NT2/D1 (cell line): ENCODE data around the gene EMB.
"Not testable (repeated sequence)": the region's sequence is repeated elsewhere in the genome, so short reads cannot be mapped to it uniquely, and the experiment has no call there.

Experiments
- DNase-seq: peaks from one replicate; pipeline ENCODE4 v3.0.0-alpha.2; 2011; ENCODE audit warnings: low read depth, low spot score
- H3K27me3 ChIP-seq: 2 replicates; pipeline ENCODE4 v1.6.0; 2011; ENCODE audit warnings: mild to moderate bottlenecking; ENCODE audit not compliant: insufficient read length, insufficient read depth
- H3K36me3 ChIP-seq: 2 replicates; pipeline ENCODE4 v1.6.1; 2011; ENCODE audit warnings: mild to moderate bottlenecking, low read length, mixed read lengths; ENCODE audit not compliant: insufficient read depth, insufficient read length
- H3K4me1 ChIP-seq: 2 replicates; pipeline ENCODE4 v1.5.1; 2011; ENCODE audit not compliant: insufficient read depth, insufficient read length
- H3K4me3 ChIP-seq: 2 replicates; pipeline ENCODE4 v1.5.1; 2011; ENCODE audit warnings: low read depth; ENCODE audit not compliant: insufficient read length
- H3K9ac ChIP-seq: 2 replicates; pipeline ENCODE4 v1.6.0; 2011; ENCODE audit warnings: low read depth; ENCODE audit not compliant: insufficient read length
- H3K9me3 ChIP-seq: 2 replicates; pipeline ENCODE4 v1.5.1; 2011; ENCODE audit warnings: mild to moderate bottlenecking, low read length; ENCODE audit not compliant: insufficient read depth
- SUZ12 ChIP-seq: IDR thresholded peaks from 2 replicates; pipeline ENCODE4 v1.6.1; 2011; ENCODE audit not compliant: insufficient read length, insufficient read depth; ENCODE audit errors: extremely low read depth
- YY1 ChIP-seq: IDR thresholded peaks from 2 replicates; pipeline ENCODE4 v1.6.1; 2011; ENCODE audit not compliant: insufficient read length, insufficient read depth
- ZNF274 ChIP-seq: IDR thresholded peaks from 2 replicates; pipeline ENCODE4 v1.6.1; 2011; ENCODE audit warnings: mild to moderate bottlenecking, low read depth, low read length

EMB gene

DNA sequence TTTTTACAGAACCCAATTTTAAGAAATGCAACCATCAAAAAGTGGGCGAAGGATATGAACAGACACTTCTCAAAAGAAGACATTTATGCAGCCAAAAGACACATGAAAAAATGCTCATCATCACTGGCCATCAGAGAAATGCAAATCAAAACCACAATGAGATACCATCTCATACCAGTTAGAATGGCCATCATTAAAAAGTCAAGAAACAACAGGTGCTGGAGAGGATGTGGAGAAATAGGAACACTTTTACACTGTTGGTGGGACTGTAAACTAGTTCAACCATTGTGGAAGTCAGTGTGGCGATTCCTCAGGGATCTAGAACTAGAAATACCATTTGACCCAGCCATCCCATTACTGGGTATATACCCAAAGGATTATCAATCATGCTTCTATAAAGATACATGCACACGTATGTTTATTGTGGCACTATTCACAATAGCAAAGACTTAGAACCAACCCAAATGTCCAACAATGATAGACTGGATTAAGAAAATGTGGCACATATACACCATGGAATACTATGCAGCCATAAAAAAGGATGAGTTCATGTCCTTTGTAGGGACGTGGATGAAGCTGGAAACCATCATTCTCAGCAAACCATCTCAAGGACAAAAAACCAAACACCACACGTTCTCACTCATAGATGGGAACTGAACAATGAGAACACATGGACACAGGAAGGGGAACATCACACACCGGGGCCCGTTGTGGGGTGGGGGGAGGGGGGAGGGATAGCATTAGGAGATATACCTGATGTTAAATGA lies 19.7 kb downstream of the EMB start:
- H3K9ac ChIP-seq, H3K36me3 ChIP-seq, H3K4me3 ChIP-seq, H3K27me3 ChIP-seq, H3K9me3 ChIP-seq, DNase-seq, H3K4me1 ChIP-seq: not testable (repeated sequence)

DNA sequence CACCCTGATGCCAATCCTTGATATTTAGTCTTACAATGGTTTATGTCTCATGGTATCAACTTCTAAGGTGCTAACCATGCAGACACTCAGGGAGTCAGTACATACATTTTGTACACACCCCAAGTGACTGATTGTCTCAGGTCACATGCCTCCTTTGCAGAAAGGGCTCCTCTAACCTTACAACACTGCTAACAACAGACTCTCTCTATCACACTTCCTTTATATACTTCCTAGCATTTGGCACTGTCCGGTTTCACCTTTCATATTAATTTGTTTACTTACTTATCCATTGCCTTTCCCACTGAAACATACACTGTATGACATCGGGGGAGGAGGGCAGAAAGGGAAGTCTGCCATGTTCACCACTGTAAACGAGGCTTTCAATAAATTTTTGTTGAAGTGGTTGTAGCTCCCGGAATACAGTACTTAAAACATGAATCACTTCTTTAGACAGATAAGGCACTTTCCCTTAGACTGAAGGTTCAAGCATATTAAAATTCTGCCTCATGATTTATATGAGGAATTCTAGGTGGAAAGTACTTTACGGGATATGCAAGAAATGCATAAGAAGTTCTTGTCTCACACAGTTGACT lies 20.6 kb downstream of the EMB start:
- Histone ChIP-seq H3K9me3 (no peaks in the 10 kb centered on the region), H3K27me3 (no peaks in the 10 kb centered on the region), H3K4me1 (no peaks in the 10 kb centered on the region), H3K9ac (no peak overlapping the region), H3K36me3 (no peaks in the 10 kb centered on the region), H3K4me3 (no peak overlapping the region)
- no peak for DNase-seq
- no peak for TF ChIP-seq ZNF274
- no peak for TF ChIP-seq SUZ12
- no peak for TF ChIP-seq YY1

DNA sequence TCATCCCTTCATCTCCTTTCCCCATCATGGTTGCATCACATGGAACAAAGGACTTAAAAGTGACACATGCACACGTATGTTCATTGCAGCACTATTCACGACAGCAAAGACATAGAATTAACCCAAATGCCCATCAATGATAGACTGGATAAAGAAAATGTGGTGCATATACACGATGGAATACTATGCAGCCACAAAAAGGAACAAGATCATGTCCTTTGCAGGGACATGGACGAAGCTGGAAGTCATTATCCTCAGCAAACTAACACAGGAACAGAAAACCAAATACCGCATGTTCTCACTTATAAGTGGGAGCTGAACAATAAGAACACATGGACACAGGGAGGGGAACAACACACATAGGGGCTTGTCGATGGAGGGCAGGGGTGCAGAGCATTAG lies 21.4 kb downstream of the EMB start:
- not testable (repeated sequence) for H3K27me3 ChIP-seq, H3K4me1 ChIP-seq, H3K9me3 ChIP-seq, H3K36me3 ChIP-seq, H3K9ac ChIP-seq, H3K4me3 ChIP-seq, DNase-seq

DNA sequence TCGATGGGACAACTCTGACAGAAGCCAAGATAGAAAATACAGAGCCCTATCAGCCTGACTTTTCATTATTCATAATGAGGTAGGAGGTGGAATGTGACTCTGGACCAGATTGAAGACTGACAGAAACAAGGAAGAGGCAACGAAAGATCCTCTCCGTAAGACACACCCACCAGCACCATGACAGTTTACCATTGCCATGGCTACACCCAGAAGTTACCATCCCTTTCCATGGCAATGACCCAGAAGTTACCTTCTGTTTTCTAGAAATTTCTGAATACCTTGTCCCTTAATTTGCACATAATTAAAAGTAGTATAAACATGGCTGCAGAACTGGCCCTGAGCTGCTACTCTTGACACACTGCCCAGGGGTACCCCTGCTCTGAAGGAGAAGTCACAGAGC lies 24.5 kb downstream of the EMB start:
- H3K27me3 ChIP-seq, H3K9me3 ChIP-seq, H3K36me3 ChIP-seq, H3K4me3 ChIP-seq, H3K9ac ChIP-seq, DNase-seq, H3K4me1 ChIP-seq: not testable (repeated sequence)

DNA sequence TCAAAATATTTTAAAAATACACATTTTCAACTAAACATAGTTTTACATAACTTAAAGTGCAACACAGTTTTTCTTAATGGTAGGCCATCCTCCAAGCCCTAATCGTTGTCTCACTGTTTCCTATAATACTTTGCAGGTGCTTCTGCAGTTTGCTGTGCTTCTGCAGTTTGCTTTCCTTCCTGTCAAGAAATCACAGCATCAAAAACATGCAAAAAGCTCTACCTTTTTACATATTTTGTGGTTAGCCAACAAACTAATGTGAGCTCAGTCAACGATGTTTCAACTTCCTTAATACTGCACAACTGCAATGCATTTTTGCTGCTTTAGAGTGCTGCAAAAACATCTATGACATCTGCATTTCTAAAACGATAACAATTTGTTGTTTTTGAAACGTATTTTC lies 25.2 kb downstream of the EMB start:
- Histone ChIP-seq H3K4me1 (no peaks in the 10 kb centered on the region), H3K27me3 (no peaks in the 10 kb centered on the region), H3K4me3 (no peak overlapping the region), H3K9ac (no peak overlapping the region), H3K36me3 (no peaks in the 10 kb centered on the region), H3K9me3 (no peaks in the 10 kb centered on the region)
- no peak for DNase-seq
- TF ChIP-seq SUZ12 (no peak), ZNF274 (no peak), YY1 (no peak)

DNA sequence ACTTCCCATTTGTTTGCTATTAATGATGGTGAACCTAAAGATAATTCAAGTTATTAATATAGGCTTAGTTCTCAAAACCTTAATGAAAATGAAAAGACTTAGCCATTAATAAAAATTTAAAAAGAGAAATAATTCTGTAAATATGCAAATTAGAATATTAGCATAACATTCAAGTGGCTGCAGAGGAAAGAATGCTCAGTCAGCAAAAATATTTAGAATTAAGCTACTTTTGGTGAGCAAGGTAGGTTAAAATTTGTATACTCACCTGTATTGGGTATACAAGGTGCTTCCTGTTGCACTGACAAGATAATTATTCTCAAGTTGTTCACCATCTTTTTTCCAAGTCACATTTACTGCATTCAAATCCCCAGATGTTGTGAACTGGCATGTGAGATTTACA lies 30.2 kb downstream of the EMB start:
- not testable (repeated sequence) for H3K4me3 ChIP-seq, H3K9ac ChIP-seq, H3K27me3 ChIP-seq, H3K36me3 ChIP-seq, H3K9me3 ChIP-seq, DNase-seq, H3K4me1 ChIP-seq

DNA sequence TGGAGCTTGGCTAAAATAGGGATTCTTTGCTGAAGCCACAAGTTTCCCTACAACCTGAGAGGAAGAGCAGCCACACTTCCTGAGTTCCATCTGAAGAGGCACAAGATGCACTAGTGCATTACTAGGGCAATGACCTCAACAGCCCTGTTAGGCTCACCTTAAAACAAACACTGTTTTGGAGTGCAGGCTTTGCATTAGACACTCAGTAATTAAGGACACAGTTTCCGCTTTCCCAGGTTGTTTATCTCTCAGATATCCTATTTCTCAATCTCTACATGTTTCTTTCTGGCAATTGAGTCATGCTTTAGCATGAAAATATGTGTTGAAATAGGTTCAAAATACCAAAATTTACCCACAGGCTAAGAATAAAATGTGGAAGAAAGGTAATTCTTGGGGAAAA lies 34.2 kb downstream of the EMB start:
- no peaks in the 10 kb centered on the region for H3K9me3 ChIP-seq
- H3K4me1 ChIP-seq = no peaks in the 10 kb centered on the region
- no peak overlapping the region for H3K4me3 ChIP-seq
- no peak for DNase-seq
- H3K9ac ChIP-seq = no peak overlapping the region
- TF ChIP-seq YY1 = no peak
- TF ChIP-seq ZNF274 = no peak
- no peak for TF ChIP-seq SUZ12
- no peaks in the 10 kb centered on the region for H3K36me3 ChIP-seq
- no peaks in the 10 kb centered on the region for H3K27me3 ChIP-seq

DNA sequence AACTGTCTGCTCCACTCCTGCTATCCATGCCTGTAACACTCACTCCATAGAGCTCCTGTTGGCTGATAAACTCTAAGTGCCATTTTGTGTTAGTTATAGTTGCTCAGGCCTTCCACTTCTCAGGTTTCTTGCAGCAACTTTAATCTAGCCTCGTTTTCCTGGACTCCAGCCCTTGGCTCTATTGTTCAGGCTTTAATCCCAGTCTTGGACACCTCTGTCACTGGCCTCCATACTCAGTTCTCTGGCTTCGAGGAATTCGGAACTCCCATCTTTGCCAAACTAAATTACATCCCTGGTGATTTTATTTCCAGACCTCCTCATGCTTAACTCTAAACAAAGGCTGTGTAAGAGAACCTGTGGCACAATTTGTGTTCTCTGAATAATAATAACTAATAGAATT lies 39.8 kb downstream of the EMB start:
- H3K27me3 ChIP-seq = no peaks in the 10 kb centered on the region
- TF ChIP-seq ZNF274 (no peak), YY1 (no peak), SUZ12 (no peak)
- no peaks in the 10 kb centered on the region for H3K36me3 ChIP-seq
- no peaks in the 10 kb centered on the region for H3K4me1 ChIP-seq
- no peaks in the 10 kb centered on the region for H3K9me3 ChIP-seq
- no peak overlapping the region for H3K9ac ChIP-seq
- no peak for DNase-seq
- no peak overlapping the region for H3K4me3 ChIP-seq

DNA sequence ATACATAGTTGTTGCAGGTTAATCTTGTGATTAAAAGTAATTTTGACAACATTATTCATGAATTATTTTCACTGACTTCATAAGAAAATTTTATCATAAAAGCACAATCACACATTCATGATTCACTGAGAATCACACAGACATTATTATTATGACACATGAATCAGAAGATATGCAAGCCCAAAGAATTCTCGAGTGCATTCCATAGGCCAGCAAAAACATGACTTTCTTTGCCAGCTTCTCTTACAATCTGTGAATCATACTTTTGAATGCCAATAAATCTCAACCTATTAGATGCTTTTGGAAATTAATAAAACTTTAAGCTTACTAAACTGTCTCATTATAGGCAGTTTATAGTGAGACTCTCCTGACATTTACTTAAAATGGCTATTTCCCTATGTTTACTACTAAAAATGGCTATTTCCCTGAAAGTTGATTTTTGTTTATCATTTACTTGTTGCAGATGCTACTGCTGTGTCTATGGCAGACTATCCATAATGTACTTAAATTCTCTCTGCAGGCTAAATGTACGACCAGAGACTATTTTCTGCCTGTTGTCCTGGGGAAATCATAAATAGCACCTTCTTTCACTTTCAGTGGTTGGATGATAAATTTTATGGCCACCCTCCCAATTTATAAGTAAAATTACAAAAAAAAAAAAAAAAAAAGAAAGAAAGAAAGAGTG lies 47.0 kb downstream of the EMB start:
- not testable (repeated sequence) for H3K4me3 ChIP-seq, H3K9ac ChIP-seq, H3K4me1 ChIP-seq, H3K27me3 ChIP-seq, DNase-seq, H3K9me3 ChIP-seq, H3K36me3 ChIP-seq

DNA sequence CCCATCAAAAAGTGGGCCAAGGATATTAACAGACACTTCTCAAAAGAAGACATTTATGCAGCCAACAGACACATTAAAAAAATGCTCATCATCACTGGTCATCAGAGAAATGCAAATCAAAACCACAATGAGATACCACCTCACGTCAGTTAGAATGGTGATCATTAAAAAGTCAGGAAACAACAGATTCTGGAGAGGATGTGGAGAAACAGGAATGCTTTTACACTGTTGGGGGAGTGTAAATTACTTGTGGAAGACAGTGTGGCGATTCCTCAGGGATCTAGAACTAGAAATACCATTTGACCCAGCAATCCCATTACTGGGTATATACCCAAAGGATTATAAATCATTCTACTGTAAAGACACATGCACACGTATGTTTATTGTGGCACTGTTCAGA lies 48.8 kb downstream of the EMB start:
- H3K27me3 ChIP-seq, DNase-seq, H3K4me3 ChIP-seq, H3K4me1 ChIP-seq, H3K36me3 ChIP-seq, H3K9ac ChIP-seq, H3K9me3 ChIP-seq: not testable (repeated sequence)

DNA sequence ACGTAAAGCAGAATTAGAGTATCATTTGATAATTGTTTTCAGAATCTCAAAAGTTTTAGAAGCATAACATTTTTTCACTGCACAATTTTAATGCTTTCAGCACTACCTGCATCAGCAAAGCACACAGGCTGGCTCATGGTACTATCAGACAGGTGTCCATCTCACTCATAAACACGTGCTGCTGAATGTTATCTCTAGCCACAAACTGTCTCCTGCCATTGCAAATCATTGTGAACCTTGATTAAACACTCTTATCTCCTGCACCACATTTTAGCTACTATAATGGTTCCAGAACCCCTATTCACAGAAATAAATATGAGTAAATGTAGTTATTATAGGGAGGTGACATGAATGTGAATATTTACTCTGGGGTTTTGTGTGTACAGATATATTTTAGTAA lies 56.7 kb downstream of the EMB start:
- H3K9ac ChIP-seq, H3K27me3 ChIP-seq, H3K9me3 ChIP-seq, H3K4me1 ChIP-seq, DNase-seq, H3K36me3 ChIP-seq, H3K4me3 ChIP-seq: not testable (repeated sequence)
